ENCODE results near the gene ASIC1.
A peak's percentile ranks its signal among the peaks of the same experiment; 100 is the strongest.

GRCh38 chr12:50055831-50056638 is 1.4 kb upstream of the ASIC1 start:
- TF ChIP-seq TAF1 (IDR thresholded peaks at IDR 0.05; ENCODE audit: low read depth) (no peak), MAX (IDR thresholded peaks at IDR 0.05) (peak; percentile 81), TCF12 (IDR thresholded peaks at IDR 0.05; ENCODE audit: low read depth) (no peak)
